Brain microvascular endothelial cell (primary cell): ENCODE results near the gene IFNGR2.

ENCODE experiments used
- DNase-seq: peaks from one replicate; pipeline ENCODE4 v3.0.0-alpha.2; 2020
- H3K27ac ChIP-seq: fragments of 250-450 bp; sonication (Bioruptor Pico); 2 replicates; pipeline ENCODE4 v1.5.1; 2020; ENCODE audit warnings: mild to moderate bottlenecking, moderate library complexity
- H3K27me3 ChIP-seq: fragments of 250-450 bp; sonication (Bioruptor Pico); replicated peaks from 2 replicates; pipeline ENCODE4 v1.5.1; 2020; ENCODE audit warnings: mild to moderate bottlenecking
- H3K36me3 ChIP-seq: fragments of 250-450 bp; sonication (Bioruptor Pico); replicated peaks from 2 replicates; pipeline ENCODE4 v1.5.1; 2020; ENCODE audit warnings: mild to moderate bottlenecking
- H3K4me3 ChIP-seq: 2 replicates; pipeline ENCODE4 v1.5.1; 2011; ENCODE audit warnings: low read depth, mild to moderate bottlenecking, control low read depth, low read length, moderate library complexity
- in situ Hi-C: cut with HindIII; loops from 2 replicates; pipeline ENCODE4 v1.10.0; 2017; ENCODE audit warnings: low sequenced_read_pairs, low pct_ligation_motif_present
- TF ChIP-seq, protein P1 (sequence below): IDR thresholded peaks from 2 replicates; pipeline ENCODE4 v1.5.1; 2011; ENCODE audit warnings: low read depth, mild to moderate bottlenecking, moderate library complexity, low read length, control low read depth, inconsistent platforms; ENCODE audit errors: missing control alignments

Gene IFNGR2

GRCh38 chr21:33395891-33396331 is 7.3 kb upstream of the IFNGR2 start:
- TF ChIP-seq, protein P1, sequence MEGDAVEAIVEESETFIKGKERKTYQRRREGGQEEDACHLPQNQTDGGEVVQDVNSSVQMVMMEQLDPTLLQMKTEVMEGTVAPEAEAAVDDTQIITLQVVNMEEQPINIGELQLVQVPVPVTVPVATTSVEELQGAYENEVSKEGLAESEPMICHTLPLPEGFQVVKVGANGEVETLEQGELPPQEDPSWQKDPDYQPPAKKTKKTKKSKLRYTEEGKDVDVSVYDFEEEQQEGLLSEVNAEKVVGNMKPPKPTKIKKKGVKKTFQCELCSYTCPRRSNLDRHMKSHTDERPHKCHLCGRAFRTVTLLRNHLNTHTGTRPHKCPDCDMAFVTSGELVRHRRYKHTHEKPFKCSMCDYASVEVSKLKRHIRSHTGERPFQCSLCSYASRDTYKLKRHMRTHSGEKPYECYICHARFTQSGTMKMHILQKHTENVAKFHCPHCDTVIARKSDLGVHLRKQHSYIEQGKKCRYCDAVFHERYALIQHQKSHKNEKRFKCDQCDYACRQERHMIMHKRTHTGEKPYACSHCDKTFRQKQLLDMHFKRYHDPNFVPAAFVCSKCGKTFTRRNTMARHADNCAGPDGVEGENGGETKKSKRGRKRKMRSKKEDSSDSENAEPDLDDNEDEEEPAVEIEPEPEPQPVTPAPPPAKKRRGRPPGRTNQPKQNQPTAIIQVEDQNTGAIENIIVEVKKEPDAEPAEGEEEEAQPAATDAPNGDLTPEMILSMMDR, result no peak
- DNase-seq, result no peak
- H3K4me3 ChIP-seq, result no peak overlapping the region
- in situ Hi-C loops, result no loop called here
- no peaks in the 10 kb centered on the region for H3K27me3 ChIP-seq
- no peaks in the 10 kb centered on the region for H3K36me3 ChIP-seq
- no peak overlapping the region for H3K27ac ChIP-seq

DNA sequence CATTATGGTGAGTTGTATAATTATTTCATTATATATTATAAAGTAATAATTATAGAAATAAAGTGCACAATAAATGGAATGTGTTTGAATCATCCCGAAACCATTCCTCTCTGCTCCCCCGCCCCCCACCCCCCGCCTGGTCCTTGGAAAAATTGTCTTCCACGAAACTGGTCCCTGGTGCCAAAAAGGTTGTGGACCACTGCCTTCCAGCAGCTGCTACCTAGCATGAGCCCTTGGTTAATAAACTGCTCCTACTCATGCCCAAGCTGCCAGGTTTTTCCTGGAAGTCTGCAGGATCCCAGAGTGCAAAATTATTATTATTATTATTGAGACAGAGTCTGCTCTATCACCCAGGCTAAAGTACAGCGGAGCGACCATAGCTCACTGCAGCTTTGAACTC is 6.8 kb upstream of the IFNGR2 start:
- in situ Hi-C loops, result no loop called here
- H3K36me3 ChIP-seq, result no peaks in the 10 kb centered on the region
- H3K27me3 ChIP-seq, result no peaks in the 10 kb centered on the region
- peak overlapping the region; percentile 66 for H3K27ac ChIP-seq
- no peak for DNase-seq
- TF ChIP-seq, protein P1, result no peak
- no peak overlapping the region for H3K4me3 ChIP-seq

- TF ChIP-seq, protein P1, result no peak
- Histone ChIP-seq H3K27ac (peak overlapping the region; percentile 76), H3K4me3 (no peak overlapping the region), H3K27me3 (no peaks in the 10 kb centered on the region), H3K36me3 (no peaks in the 10 kb centered on the region)
- DNase-seq, result peak; percentile 85
- in situ Hi-C loops, result no loop called here
Measured at GRCh38 chr21:33396951-33397350, 6.3 kb upstream of the IFNGR2 start.

DNA sequence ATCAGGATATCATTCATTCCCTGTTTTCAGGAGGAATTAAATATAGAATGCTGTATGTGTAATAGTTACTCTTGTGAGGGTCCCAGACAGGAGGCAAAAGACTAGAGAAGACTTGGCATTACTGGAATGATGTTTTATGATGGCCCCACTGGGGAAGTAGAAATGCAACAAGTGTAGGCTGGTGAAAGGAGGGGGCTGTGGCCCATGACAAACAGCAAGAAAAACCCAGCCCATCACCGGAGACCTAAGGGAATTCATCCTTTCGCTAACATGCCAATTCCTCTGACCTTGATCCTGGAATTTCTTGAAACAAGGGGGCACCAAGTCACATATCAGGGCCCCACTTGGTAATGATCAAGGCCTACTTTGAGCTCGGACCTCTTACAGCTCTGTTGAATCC is 5.5 kb upstream of the IFNGR2 start:
- H3K36me3 ChIP-seq, result no peaks in the 10 kb centered on the region
- DNase-seq, result no peak
- H3K27ac ChIP-seq, result no peak overlapping the region
- H3K4me3 ChIP-seq, result no peak overlapping the region
- TF ChIP-seq, protein P1, result no peak
- H3K27me3 ChIP-seq, result no peaks in the 10 kb centered on the region
- in situ Hi-C loops, result no loop called here

DNA sequence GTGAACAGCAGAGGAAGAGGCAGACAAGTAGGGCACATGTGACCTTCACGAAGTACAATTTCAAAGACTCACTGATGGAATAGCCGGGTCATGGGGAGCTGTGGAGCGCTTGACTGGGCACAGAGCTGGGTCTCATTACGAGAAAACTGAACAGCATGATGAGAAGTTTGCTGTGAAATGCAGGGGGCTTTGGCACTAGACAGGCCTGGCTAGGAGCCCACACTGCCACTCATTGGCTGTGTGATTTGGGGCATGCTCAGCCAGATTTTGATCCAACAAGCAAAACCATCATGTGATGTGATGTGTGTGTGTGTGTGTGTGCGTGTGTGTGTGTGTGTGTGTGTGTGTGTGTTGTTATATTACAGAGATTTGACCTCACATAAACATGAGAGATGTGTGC is 4.9 kb upstream of the IFNGR2 start:
- no peaks in the 10 kb centered on the region for H3K27me3 ChIP-seq
- H3K36me3 ChIP-seq, result no peaks in the 10 kb centered on the region
- in situ Hi-C loops, result no loop called here
- no peak overlapping the region for H3K4me3 ChIP-seq
- TF ChIP-seq, protein P1, result no peak
- no peak for DNase-seq
- no peak overlapping the region for H3K27ac ChIP-seq

DNA sequence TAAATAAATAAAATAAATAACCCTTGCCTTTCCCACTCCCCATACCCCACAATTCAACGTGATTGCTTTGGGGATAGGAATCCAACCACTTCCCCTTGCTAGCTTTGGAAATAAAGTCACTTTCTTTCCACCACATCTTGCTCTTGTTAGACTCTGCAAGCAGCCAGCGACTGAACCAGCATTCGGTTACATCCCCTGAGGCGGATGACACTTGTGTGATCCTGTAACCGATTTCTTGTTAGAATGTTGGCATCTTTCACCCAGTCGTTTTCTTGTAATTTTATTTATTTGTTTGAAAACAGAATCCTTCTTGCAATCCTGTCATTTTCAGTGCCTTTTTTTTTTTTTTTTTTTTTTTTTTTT is 1.6 kb upstream of the IFNGR2 start:
- no peak for DNase-seq
- in situ Hi-C loops, result no loop called here
- H3K4me3 ChIP-seq, result no peak overlapping the region

More for the DNA sequence above, 1.6 kb upstream of the IFNGR2 start:
- TF ChIP-seq, protein P1, result no peak
- H3K27ac ChIP-seq, result no peak overlapping the region
- no peaks in the 10 kb centered on the region for H3K27me3 ChIP-seq
- H3K36me3 ChIP-seq, result no peaks in the 10 kb centered on the region
